H1 (cell line): ENCODE measurements around the gene ACSF3. TPM values are rescaled to one million over a fixed set of nuclear protein-coding genes. Genes with fewer than 3 reads are reported as not detected.
A peak's percentile ranks its signal among the peaks of the same experiment; 100 is the strongest.

ENCODE experiments used
- CTCF ChIA-PET: fragments of 300-600 bp; sonication (Branson Sonifier 250); formaldehyde crosslinking; loops from one replicate; lab custom pipeline; 2021; ENCODE audit not compliant: partially characterized antibody; lab: Charles Lee
- POLR2A ChIA-PET: fragments of 300-600 bp; sonication (Branson Sonifier 250); formaldehyde crosslinking; loops from one replicate; lab custom pipeline; 2021; ENCODE audit warnings: inconsistent platforms; ENCODE audit not compliant: partially characterized antibody; lab: Charles Lee
- DNase-seq, 2 experiments: peaks; one replicate each; pipeline versions ENCODE4 v3.0.0 to v3.0.0-alpha.2; 2010 to 2022; ENCODE audit warnings: low spot score in 2 of 2, low read depth in 1 of 2, mixed read lengths in 1 of 2
- FAIRE-seq: peaks from 2 replicates; lab custom pipeline; 2011; peaks lifted over from hg19 to GRCh38; lab: Jason Lieb, UNC
- H2AFZ ChIP-seq: 2 replicates; pipeline ENCODE4 v1.8.1; 2012; ENCODE audit warnings: low read length, inconsistent platforms
- H2AK5ac ChIP-seq: 2 replicates; pipeline ENCODE4 v1.6.1; 2013; ENCODE audit warnings: low read depth, low read length
- H2BK120ac ChIP-seq: replicated peaks from 2 replicates; pipeline ENCODE3; 2013; ENCODE audit warnings: low read depth, low read length, inconsistent platforms
- H2BK12ac ChIP-seq: 2 replicates; pipeline ENCODE4 v1.6.1; 2013; ENCODE audit warnings: low read depth, low read length
- H2BK15ac ChIP-seq: 2 replicates; pipeline ENCODE4 v1.6.1; 2013; ENCODE audit warnings: low read length
- H2BK20ac ChIP-seq: 2 replicates; pipeline ENCODE4 v1.6.1; 2013; ENCODE audit warnings: low read length
- H2BK5ac ChIP-seq: 2 replicates; pipeline ENCODE4 v1.6.1; 2013; ENCODE audit warnings: low read depth, low read length
- H3K14ac ChIP-seq: 2 replicates; pipeline ENCODE4 v1.6.1; 2013; ENCODE audit warnings: inconsistent platforms; ENCODE audit not compliant: insufficient read length
- H3K18ac ChIP-seq: 2 replicates; pipeline ENCODE4 v1.6.1; 2013; ENCODE audit warnings: low read length; ENCODE audit errors: extremely low read depth
- H3K23ac ChIP-seq: 2 replicates; pipeline ENCODE4 v1.6.1; 2013; ENCODE audit warnings: inconsistent platforms; ENCODE audit not compliant: insufficient read length
- H3K23me2 ChIP-seq: 2 replicates; pipeline ENCODE4 v1.6.1; 2013; ENCODE audit warnings: low read depth, low read length
- H3K27ac ChIP-seq: 2 replicates; pipeline ENCODE4 v1.6.1; 2011; ENCODE audit warnings: low read depth, low read length, inconsistent platforms
- H3K27me3 ChIP-seq, 4 experiments: replicated peaks in 1 of 4; 1 replicate in 1 of 4; 2 replicates in 3 of 4; pipeline versions ENCODE4 v1.6.1 to v1.8.1; 2011 to 2013; ENCODE audit warnings: low read length in 3 of 4, mild to moderate bottlenecking in 3 of 4, inconsistent platforms in 2 of 4, mixed read lengths in 2 of 4, moderate library complexity in 1 of 4; ENCODE audit not compliant: control insufficient read depth in 3 of 4, insufficient read depth in 3 of 4; ENCODE audit errors: extremely low read depth in 1 of 4
- H3K36me3 ChIP-seq, 4 experiments: 2 replicates each; pipeline versions ENCODE4 v1.6.1 to v1.8.1; 2011 to 2013; ENCODE audit warnings: mild to moderate bottlenecking in 4 of 4, low read length in 3 of 4, moderate library complexity in 2 of 4, control low read depth in 1 of 4, inconsistent platforms in 1 of 4; ENCODE audit not compliant: insufficient read depth in 4 of 4, control insufficient read depth in 2 of 4
- H3K4ac ChIP-seq: replicated peaks from 2 replicates; pipeline ENCODE3; 2013; ENCODE audit warnings: low read length, low read depth, mixed read lengths, inconsistent platforms; ENCODE audit not compliant: insufficient read length
- H3K4me1 ChIP-seq, 4 experiments: replicated peaks in 1 of 4; 1 replicate in 1 of 4; 2 replicates in 3 of 4; pipeline versions ENCODE4 v1.6.1 to v1.8.1; 2011 to 2013; ENCODE audit warnings: low read length in 3 of 4, inconsistent platforms in 2 of 4, mixed read lengths in 1 of 4; ENCODE audit not compliant: insufficient read depth in 4 of 4, control insufficient read depth in 3 of 4
- H3K4me2 ChIP-seq, 2 experiments: 2 replicates each; pipeline versions ENCODE4 v1.6.1 to v1.8.1; 2011 to 2013; ENCODE audit warnings: low read depth in 2 of 2, low read length in 2 of 2, control low read depth in 1 of 2, inconsistent platforms in 1 of 2, mild to moderate bottlenecking in 1 of 2; ENCODE audit not compliant: insufficient read depth in 1 of 2
- H3K4me3 ChIP-seq, 4 experiments: fragments of 200-600, 300-600 bp in 1 of 4; sonication (generic), shearing (Covaris generic), sonication (Bioruptor Twin) in 1 of 4; 2 replicates each; pipeline versions ENCODE4 v1.5.1 to v1.8.1; 2011 to 2016; ENCODE audit warnings: low read length in 4 of 4, low read depth in 3 of 4, control low read depth in 2 of 4, inconsistent platforms in 2 of 4, mild to moderate bottlenecking in 2 of 4, mixed read lengths in 1 of 4, moderate library complexity in 1 of 4; ENCODE audit not compliant: insufficient read depth in 2 of 4; ENCODE audit errors: extremely low read depth in 1 of 4
- H3K56ac ChIP-seq: replicated peaks from 2 replicates; pipeline ENCODE3; 2013; ENCODE audit warnings: low read depth, mild to moderate bottlenecking, mixed read lengths, low read length, inconsistent platforms; ENCODE audit not compliant: insufficient read length
- H3K79me1 ChIP-seq: 2 replicates; pipeline ENCODE4 v1.6.1; 2013; ENCODE audit warnings: low read depth, low read length, control low read depth
- H3K79me2 ChIP-seq, 2 experiments: 2 replicates each; pipeline versions ENCODE4 v1.6.1 to v1.8.1; 2012 to 2013; ENCODE audit warnings: low read length in 2 of 2, mild to moderate bottlenecking in 2 of 2, inconsistent platforms in 1 of 2; ENCODE audit not compliant: insufficient read depth in 2 of 2, control insufficient read depth in 1 of 2
- H3K9ac ChIP-seq, 4 experiments: replicated peaks in 1 of 4; 1 replicate in 1 of 4; 2 replicates in 3 of 4; pipeline versions ENCODE4 v1.6.1 to v1.8.1; 2011 to 2013; ENCODE audit warnings: low read depth in 3 of 4, low read length in 3 of 4, control low read depth in 2 of 4, mild to moderate bottlenecking in 2 of 4, moderate library complexity in 2 of 4, inconsistent platforms in 1 of 4; ENCODE audit errors: extremely low read depth in 1 of 4
- H3K9me3 ChIP-seq, 2 experiments: 2 replicates each; pipeline versions ENCODE4 v1.6.1 to v1.8.1; 2012 to 2013; ENCODE audit warnings: mild to moderate bottlenecking in 2 of 2, moderate library complexity in 2 of 2, control low read depth in 1 of 2, inconsistent platforms in 1 of 2, low read depth in 1 of 2, low read length in 1 of 2, mixed read lengths in 1 of 2; ENCODE audit not compliant: insufficient read depth in 2 of 2
- H4K20me1 ChIP-seq, 2 experiments: replicated peaks in 1 of 2; 2 replicates each; pipeline versions ENCODE3 to v1.8.1; 2011 to 2013; ENCODE audit warnings: inconsistent platforms in 2 of 2, low read length in 2 of 2, mild to moderate bottlenecking in 1 of 2; ENCODE audit not compliant: insufficient read depth in 2 of 2, control insufficient read depth in 1 of 2
- H4K5ac ChIP-seq: 2 replicates; pipeline ENCODE4 v1.6.1; 2013; ENCODE audit warnings: low read length, low read depth, mixed read lengths, inconsistent platforms; ENCODE audit not compliant: insufficient read length
- H4K8ac ChIP-seq: 2 replicates; pipeline ENCODE4 v1.8.0; 2013; ENCODE audit warnings: mild to moderate bottlenecking, moderate library complexity, low read length, inconsistent platforms; ENCODE audit not compliant: insufficient read depth; ENCODE audit errors: extremely low read depth
- H4K91ac ChIP-seq: replicated peaks from 2 replicates; pipeline ENCODE3; 2013; ENCODE audit warnings: low read length, mixed read lengths, inconsistent platforms; ENCODE audit not compliant: insufficient read length
- KDM1A ChIP-seq: fragments of 200-600, 300-600 bp; sonication (generic); IDR thresholded peaks from 2 replicates; pipeline ENCODE4 v1.7.1; 2016; ENCODE audit warnings: mild to moderate bottlenecking, low read length, borderline replicate concordance
- WGBS, 2 experiments: shearing (Covaris generic) in 1 of 2; methylation state at CpG; one replicate each; pipeline versions ENCODE4 v1.1.6 to v1.1.7; 2013 to 2015; ENCODE audit warnings: low lambda C conversion rate in 2 of 2, mixed read lengths in 2 of 2, inconsistent platforms in 1 of 2, low coverage in 1 of 2, missing lambda C conversion rate in 1 of 2; ENCODE audit not compliant: insufficient replicate concordance in 2 of 2, insufficient coverage in 1 of 2, insufficient read length in 1 of 2; ENCODE audit errors: extremely low coverage in 1 of 2, missing lambda C conversion rate in 1 of 2; 5-methylcytosine and 5-hydroxymethylcytosine counted together
- polyA plus RNA-seq, 7 experiments: library from polyadenylated mRNA; depleted of rRNA in 3 of 7; stranded (reverse) in 5 of 7; unstranded in 2 of 7; fragments of >200 nt in 5 of 7; fragments of 200-250 nt in 2 of 7; gene quantifications; 1 replicate in 5 of 7; 2 replicates in 1 of 7; 4 replicates in 1 of 7; pipeline versions ENCODE4 v1.2.1 to v1.2.3, GENCODE V29; 2011 to 2013; ENCODE audit warnings: missing spikeins in 2 of 7, mixed read lengths in 2 of 7
- total RNA-seq: library from RNA; stranded (reverse); fragmentation: NEBNext Ultra II Directional; extraction: Animal tissue kit (Norgen Biotek cat#: 25700); gene quantifications from 2 replicates; pipeline ENCODE4 v1.2.1, GENCODE V29; 2021

Gene ACSF3
- total and polyA plus RNA-seq, 2 of the 8 experiments (the other 6 are each of a cell fraction or from before 2014, with no cell fraction given) = 15.6 to 22.9 TPM

GRCh38 chr16:89054714-89055113, 38.9 kb upstream of the ACSF3 start:
- no peaks in the 10 kb centered on the region for H3K79me1 ChIP-seq
- POLR2A ChIA-PET = no interaction called here

More at GRCh38 chr16:89054714-89055113, 38.9 kb upstream of the ACSF3 start:
- Histone ChIP-seq H2BK120ac (no peak overlapping the region), H3K56ac (no peak overlapping the region), H3K23ac (no peak overlapping the region), H3K14ac (no peak overlapping the region), H3K27me3 (no peaks in the 10 kb centered on the region), H2AK5ac (no peak overlapping the region), H2AFZ (no peak overlapping the region), H4K91ac (no peak overlapping the region), H3K18ac (no peak overlapping the region), H4K5ac (no peak overlapping the region), H2BK12ac (peak overlapping the region; percentile 17; the same call in 1 of the 2 replicates), H4K20me1 (no peaks in the 10 kb centered on the region), H3K4me3 (no peak overlapping the region), H3K27ac (no peak overlapping the region), H3K36me3 (no peaks in the 10 kb centered on the region), H2BK15ac (no peak overlapping the region), H3K79me2 (no peaks in the 10 kb centered on the region), H3K4ac (no peak overlapping the region), H2BK20ac (no peak overlapping the region), H3K9me3 (no peaks in the 10 kb centered on the region), H3K4me2 (no peak overlapping the region), H2BK5ac (no peak overlapping the region), H4K8ac (no peak overlapping the region), H3K9ac (no peak overlapping the region), H3K4me1 (no peaks in the 10 kb centered on the region), H3K23me2 (no peaks in the 10 kb centered on the region)
- FAIRE-seq (no peak), DNase-seq (no peak)
- TF ChIP-seq KDM1A = no peak
- CTCF ChIA-PET = no interaction called here
- WGBS, 2 experiments = 89% methylated on average over 9 of the region's 11 CpGs; no CpG with 5 or more reads in 1 of the 2 experiments
